DMS153 treated with DMSO at 0.1 percent for 48 hours (cell line): ENCODE data around the gene ARHGAP15.

Experiments used
- DNase-seq: peaks from one replicate; lab custom pipeline; 2025; ENCODE audit not compliant: unreplicated experiment; lab: John Stamatoyannopoulos, UW

ARHGAP15 gene

GRCh38 chr2:143144813-143145455 lies 15.7 kb downstream of the ARHGAP15 start:
- DNase-seq, result no peak

GRCh38 chr2:143146366-143146765 lies 17.1 kb downstream of the ARHGAP15 start:
- no peak for DNase-seq

- DNase-seq, result no peak
Measured at GRCh38 chr2:143146815-143147530, 17.8 kb downstream of the ARHGAP15 start.

GRCh38 chr2:143148011-143148410 lies 18.8 kb downstream of the ARHGAP15 start:
- DNase-seq, result no peak

GRCh38 chr2:143148757-143149156 lies 19.5 kb downstream of the ARHGAP15 start:
- no peak for DNase-seq

GRCh38 chr2:143150287-143150686 lies 21.1 kb downstream of the ARHGAP15 start:
- DNase-seq, result no peak

- no peak for DNase-seq
Measured at GRCh38 chr2:143151111-143151752, 22.0 kb downstream of the ARHGAP15 start.

- no peak for DNase-seq
Measured at GRCh38 chr2:143152219-143152618, 23.0 kb downstream of the ARHGAP15 start.

GRCh38 chr2:143152637-143153036 lies 23.4 kb downstream of the ARHGAP15 start:
- DNase-seq, result no peak

- no peak for DNase-seq
Measured at GRCh38 chr2:143155661-143156060, 26.4 kb downstream of the ARHGAP15 start.

- no peak for DNase-seq
Measured at GRCh38 chr2:143157001-143157400, 27.8 kb downstream of the ARHGAP15 start.

GRCh38 chr2:143157418-143157817 lies 28.2 kb downstream of the ARHGAP15 start:
- DNase-seq, result no peak

- DNase-seq, result no peak
Measured at GRCh38 chr2:143158098-143158497, 28.9 kb downstream of the ARHGAP15 start.

- DNase-seq, result no peak
Measured at GRCh38 chr2:143158551-143159485, 29.6 kb downstream of the ARHGAP15 start.

GRCh38 chr2:143159486-143159840 lies 30.2 kb downstream of the ARHGAP15 start:
- DNase-seq, result no peak

- no peak for DNase-seq
Measured at GRCh38 chr2:143160732-143161707, 31.8 kb downstream of the ARHGAP15 start.

- DNase-seq, result peak; percentile 3
Measured at GRCh38 chr2:143162123-143162837, 33.1 kb downstream of the ARHGAP15 start.

- no peak for DNase-seq
Measured at GRCh38 chr2:143162997-143163396, 33.8 kb downstream of the ARHGAP15 start.

GRCh38 chr2:143163499-143163898 lies 34.3 kb downstream of the ARHGAP15 start:
- no peak for DNase-seq
